ENCODE results near the gene HSPA1A.

- no peak for TF ChIP-seq POLR2A (IDR thresholded peaks at IDR 0.05)
- TF ChIP-seq CTCF (IDR thresholded peaks at IDR 0.05) = no peak
Observed at GRCh38 chr6:31796993-31797385, 18.4 kb upstream of the HSPA1A start.

All from esophagus squamous epithelium (tissue), 4 donors.